ENCODE measurements around the gene EPHA1. TPM values are rescaled to one million over a fixed set of nuclear protein-coding genes. Genes with fewer than 3 reads are reported as not detected.
A peak's percentile ranks its signal among the peaks of the same experiment; 100 is the strongest.

Gene EPHA1
- polyA plus RNA-seq, 1 of the 3 experiments (the other 2 are of a cell fraction): 0.49 TPM

GRCh38 chr7:143455491-143455890 lies 46.8 kb upstream of the EPHA1 start:
- POLR2A ChIA-PET: no interaction called here
- CTCF ChIA-PET: no interaction called here
- no peak for TF ChIP-seq RXRA (IDR thresholded peaks at IDR 0.05; ENCODE audit: borderline replicate concordance, low read depth)
- TF ChIP-seq IRF3 (IDR thresholded peaks at IDR 0.05; ENCODE audit: low read depth, low read length): no peak
- TF ChIP-seq NRF1 (IDR thresholded peaks at IDR 0.05; ENCODE audit: low read depth, low read length): no peak
- TF ChIP-seq RFX5 (IDR thresholded peaks at IDR 0.05; ENCODE audit: low read length): no peak
- TF ChIP-seq MXI1 (IDR thresholded peaks at IDR 0.05; ENCODE audit: low read depth, low read length): no peak
- TF ChIP-seq ZBTB33 (IDR thresholded peaks at IDR 0.05; ENCODE audit: borderline replicate concordance, low read depth): no peak
- TF ChIP-seq, protein P1, sequence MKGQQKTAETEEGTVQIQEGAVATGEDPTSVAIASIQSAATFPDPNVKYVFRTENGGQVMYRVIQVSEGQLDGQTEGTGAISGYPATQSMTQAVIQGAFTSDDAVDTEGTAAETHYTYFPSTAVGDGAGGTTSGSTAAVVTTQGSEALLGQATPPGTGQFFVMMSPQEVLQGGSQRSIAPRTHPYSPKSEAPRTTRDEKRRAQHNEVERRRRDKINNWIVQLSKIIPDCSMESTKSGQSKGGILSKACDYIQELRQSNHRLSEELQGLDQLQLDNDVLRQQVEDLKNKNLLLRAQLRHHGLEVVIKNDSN (IDR thresholded peaks at IDR 0.05; ENCODE audit: borderline replicate concordance, low read depth): no peak
- TF ChIP-seq FOXM1 (IDR thresholded peaks at IDR 0.05; ENCODE audit: low read depth): no peak
- no peak for TF ChIP-seq SIN3A (IDR thresholded peaks at IDR 0.05; ENCODE audit: borderline replicate concordance, low read depth, low read length)
- TF ChIP-seq CHD2 (IDR thresholded peaks at IDR 0.05; ENCODE audit: low read length, partially characterized antibody): no peak
- TF ChIP-seq RAD21 (IDR thresholded peaks at IDR 0.05; ENCODE audit: low read length): no peak
- TF ChIP-seq NFIC (IDR thresholded peaks at IDR 0.05; ENCODE audit: borderline replicate concordance): no peak
- no peak for TF ChIP-seq EP300 (IDR thresholded peaks at IDR 0.05; ENCODE audit: borderline replicate concordance in 1 of 2, low read depth in 1 of 2, low read length in 1 of 2)
- TF ChIP-seq JUND (IDR thresholded peaks at IDR 0.05): no peak
- no peak for TF ChIP-seq POLR2AphosphoS5 (IDR thresholded peaks at IDR 0.05; ENCODE audit: low read depth, low read length)
- TF ChIP-seq SMC3 (IDR thresholded peaks at IDR 0.05; ENCODE audit: low read depth, low read length): no peak
- no peak for TF ChIP-seq TAF1 (IDR thresholded peaks at IDR 0.05; ENCODE audit: borderline replicate concordance, low read depth, low read length)

More at GRCh38 chr7:143455491-143455890, 46.8 kb upstream of the EPHA1 start:
- H4K20me1 ChIP-seq (ENCODE audit: insufficient read depth): no peaks in the 10 kb centered on the region
- H3K9me3 ChIP-seq: no peaks in the 10 kb centered on the region
- DNase-seq: no peak
- peak overlapping the region; percentile 64; the same call in 1 of the 2 replicates for H3K9ac ChIP-seq
- H3K27ac ChIP-seq (ENCODE audit: low read depth in 2 of 2, low read length in 1 of 2): peak overlapping the region in 1 of 2 experiments; percentile 92; a peak in 2 of 4 replicates
- no peaks in the 10 kb centered on the region for H3K9me2 ChIP-seq
- peaks cover 68% of the 10 kb centered on the region for H3F3A ChIP-seq (replicated peaks; ENCODE audit: insufficient read depth)
- 29% methylated on average over 2 of the region's 2 CpGs for WGBS (ENCODE audit: low lambda C conversion rate)
- no peak overlapping the region for H3K4me3 ChIP-seq (ENCODE audit: low read depth in 2 of 2, low read length in 1 of 2)
- H3K4me2 ChIP-seq: peak overlapping the region; percentile 61
- H3K27me3 ChIP-seq (ENCODE audit: insufficient read depth): no peaks in the 10 kb centered on the region
- H3K36me3 ChIP-seq (replicated peaks in 1 of 2; ENCODE audit: control insufficient read depth in 1 of 2, insufficient read depth in 2 of 2, low read length in 1 of 2): no peaks in the 10 kb centered on the region
- peak overlapping the region; percentile 44 for H2AFZ ChIP-seq (ENCODE audit: low read depth)
- no peaks in the 10 kb centered on the region for H3K79me2 ChIP-seq (ENCODE audit: insufficient read depth)
- peaks cover 0 to 48% of the 10 kb centered on the region in 2 experiments; a peak in 3 of 4 replicates for H3K4me1 ChIP-seq (ENCODE audit: control insufficient read depth in 1 of 2, insufficient read depth in 2 of 2, low read depth in 1 of 2, low read length in 1 of 2)
